Measurements from ENCODE around the gene SMIM13.
"Not testable (repeated sequence)": the region's sequence is repeated elsewhere in the genome, so short reads cannot be mapped to it uniquely, and the experiment has no call there.

The SMIM13 gene

DNA sequence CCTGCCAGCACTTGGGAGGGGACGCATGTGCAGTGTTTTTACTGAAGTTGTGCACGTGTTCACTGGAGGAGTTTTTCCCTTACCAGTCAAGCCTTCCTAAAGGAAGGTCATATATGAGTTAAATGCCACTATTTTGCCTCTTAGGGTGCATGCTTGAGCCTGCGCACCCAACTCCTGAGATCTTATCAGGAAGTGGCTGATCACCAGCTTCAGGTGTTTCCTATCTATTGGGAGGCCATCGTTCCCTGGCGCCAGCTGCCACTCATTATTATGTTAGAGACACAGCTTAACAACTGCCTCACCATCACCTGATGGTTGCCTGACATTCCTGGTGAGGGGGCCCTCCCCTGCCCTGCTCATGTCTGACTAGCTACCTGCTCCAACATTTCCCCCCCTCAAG, 9.4 kb downstream of the SMIM13 start:
- Histone ChIP-seq H3K4me1 (peaks cover 0 to 9% (median 0%) of the 10 kb centered on the region in 10 experiments; a peak in 4 of 20 replicates), H3K27me3 (no peaks in the 10 kb centered on the region), H3K9me3 (replicated peaks in 1 of 11) (peaks cover 55 to 92% (median 85%) of the 10 kb centered on the region in 11 experiments), H3K4me3 (no peak overlapping the region), H3K9ac (no peak overlapping the region), H3K4me2 (peak overlapping the region in 4 of 11 experiments; percentile 8 to 21 (median 15); a peak in 5 of 22 replicates), H4K20me1 (peaks cover 0 to 58% (median 10%) of the 10 kb centered on the region in 11 experiments; a peak in 11 of 22 replicates), H3K27ac (no peak overlapping the region), H3K36me3 (peaks cover 50 to 92% (median 80%) of the 10 kb centered on the region in 11 experiments)
- no peak for TF ChIP-seq Cebpa-rat (IDR thresholded peaks at IDR 0.05)

DNA sequence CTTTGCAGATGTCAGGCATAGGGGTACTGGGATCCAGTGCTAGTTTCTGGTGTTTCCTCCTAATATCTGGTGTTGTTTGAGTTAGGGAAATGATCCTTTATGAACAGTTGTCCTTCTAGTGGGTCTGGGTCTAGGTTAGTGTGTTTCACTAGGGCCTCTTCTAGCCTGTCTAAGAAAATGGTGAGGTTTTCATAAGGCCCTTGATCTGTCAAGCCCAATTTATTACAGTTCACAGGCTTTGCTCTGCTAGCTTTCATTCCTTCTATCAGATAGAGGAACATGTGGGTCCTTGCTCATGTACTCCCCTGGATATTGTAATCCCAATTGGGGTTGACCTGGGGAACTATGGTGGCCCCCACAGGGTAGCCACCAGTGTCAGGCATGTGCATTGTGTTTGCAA, 15.1 kb downstream of the SMIM13 start:
- H3K36me3 ChIP-seq, result peaks cover 14 to 72% (median 39%) of the 10 kb centered on the region in 11 experiments; a peak in 20 of 22 replicates
- H3K4me1 ChIP-seq, result peaks cover 6 to 16% (median 10%) of the 10 kb centered on the region in 10 experiments; a peak in 16 of 20 replicates
- H3K27ac ChIP-seq, result no peak overlapping the region
- no peak for TF ChIP-seq Cebpa-rat (IDR thresholded peaks at IDR 0.05)
- H3K4me3 ChIP-seq, result no peak overlapping the region
- H4K20me1 ChIP-seq, result peaks cover 0 to 84% (median 30%) of the 10 kb centered on the region in 11 experiments; a peak in 14 of 22 replicates
- no peak overlapping the region for H3K4me2 ChIP-seq
- no peak overlapping the region for H3K9ac ChIP-seq
- peaks cover 14 to 85% (median 51%) of the 10 kb centered on the region in 11 experiments for H3K9me3 ChIP-seq (replicated peaks in 1 of 11)
- no peaks in the 10 kb centered on the region for H3K27me3 ChIP-seq

DNA sequence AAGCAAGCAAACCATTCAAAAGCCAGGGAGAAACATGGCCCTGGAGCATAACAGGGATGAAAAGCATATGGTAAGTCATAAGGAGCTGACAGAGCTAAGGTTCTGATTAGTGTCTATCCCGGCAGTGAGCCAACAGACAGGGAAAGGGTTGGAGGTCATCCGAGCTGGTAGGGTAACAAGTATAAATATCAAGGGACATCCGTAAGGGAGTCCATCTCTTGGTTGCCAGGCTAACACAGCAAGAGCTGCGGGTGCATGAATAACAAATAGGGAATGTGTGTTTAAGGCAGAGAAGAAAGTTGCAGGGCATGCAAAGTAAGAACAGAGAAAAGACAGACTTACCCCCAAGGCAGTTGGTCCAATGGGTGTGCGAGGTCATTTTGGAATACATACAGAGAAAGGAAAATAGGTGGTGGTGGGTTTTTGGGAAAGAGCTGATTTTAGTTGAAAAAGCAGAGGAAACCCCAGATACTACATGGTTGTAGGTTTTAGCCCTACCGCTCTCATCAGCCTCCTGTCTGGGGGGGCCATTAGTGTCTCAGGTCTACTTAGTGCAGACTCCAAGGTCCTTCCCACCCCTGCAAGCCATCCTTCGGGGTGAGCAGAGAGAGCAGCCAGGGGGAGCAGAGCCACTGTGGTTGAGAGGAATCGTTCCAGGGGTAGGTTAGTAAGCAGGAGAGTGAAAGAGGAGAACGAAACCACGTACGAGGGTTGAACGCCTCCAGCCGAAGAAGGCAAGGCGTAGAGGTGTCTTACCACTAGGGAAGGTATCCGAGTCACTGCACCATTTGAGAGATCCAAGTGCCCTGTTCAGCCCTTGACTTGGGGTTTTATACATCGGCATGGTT, 17.5 kb downstream of the SMIM13 start, which contains the start of gene ERVFRD-1:
Gene ERVFRD-1, minus strand, starts transcription at position 805 of the 848 bp plus-strand sequence. CDS start 6,415 bp downstream, outside the sequence.
- H3K4me2 ChIP-seq, result peak within 1 kb of the TSS in 8 of 11 experiments; percentile 1 to 38 (median 17); a peak in 8 of 22 replicates
- no peak within 1 kb of the TSS for H3K27ac ChIP-seq
- H3K27me3 ChIP-seq, result no peaks in the 10 kb centered on the region
- peaks cover 7 to 51% (median 29%) of the 10 kb centered on the region in 11 experiments; a peak in 17 of 22 replicates for H3K36me3 ChIP-seq
- H3K4me3 ChIP-seq, result no peak within 1 kb of the TSS
- peaks cover 0 to 61% (median 28%) of the 10 kb centered on the region in 11 experiments; a peak in 19 of 22 replicates for H3K9me3 ChIP-seq (replicated peaks in 1 of 11)
- H4K20me1 ChIP-seq, result peaks cover 0 to 73% (median 25%) of the 10 kb centered on the region in 11 experiments; a peak in 15 of 22 replicates
- no peak for TF ChIP-seq Cebpa-rat (IDR thresholded peaks at IDR 0.05)
- H3K9ac ChIP-seq, result no peak within 1 kb of the TSS
- peaks cover 6 to 25% (median 12%) of the 10 kb centered on the region in 10 experiments; a peak in 17 of 20 replicates for H3K4me1 ChIP-seq

DNA sequence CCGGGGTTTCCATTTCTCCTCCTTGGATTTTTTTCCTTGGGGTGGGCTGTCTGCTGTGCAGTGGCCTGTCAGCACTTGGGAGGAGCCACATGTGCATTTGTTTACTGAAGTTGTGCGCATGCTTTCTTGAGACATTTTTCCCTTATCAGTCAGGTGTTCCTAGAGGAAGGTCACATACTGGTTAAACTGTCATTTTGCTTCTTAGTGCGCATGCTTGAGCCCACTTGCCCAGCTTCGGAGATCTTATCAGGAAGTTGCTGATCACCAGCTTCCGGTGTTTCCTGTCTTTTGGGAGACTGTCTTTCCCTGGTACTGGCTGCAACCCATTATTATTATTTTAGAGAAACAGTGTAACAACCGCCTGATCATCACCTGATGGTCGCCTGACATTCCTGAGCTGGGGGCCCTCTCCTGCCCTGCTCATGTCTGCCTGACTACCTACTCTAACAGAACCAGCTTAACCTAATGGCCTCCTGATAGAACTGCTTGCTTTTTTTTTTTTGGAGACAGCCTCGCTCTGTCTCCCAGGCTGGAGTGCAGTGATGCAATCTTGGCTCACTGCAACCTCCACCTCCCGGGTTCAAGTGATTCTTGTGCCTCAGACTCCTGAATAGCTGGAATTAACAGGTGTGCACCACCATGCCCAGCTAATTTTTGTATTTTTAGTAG, 18.3 kb downstream of the SMIM13 start:
- no peak for TF ChIP-seq Cebpa-rat (IDR thresholded peaks at IDR 0.05)
- Histone ChIP-seq H3K9ac (no peak overlapping the region), H3K36me3 (peaks cover 4 to 46% (median 22%) of the 10 kb centered on the region in 11 experiments; a peak in 16 of 22 replicates), H3K4me2 (peak overlapping the region in 8 of 11 experiments; percentile 1 to 38 (median 17); a peak in 8 of 22 replicates), H3K9me3 (replicated peaks in 1 of 11) (peaks cover 0 to 53% (median 21%) of the 10 kb centered on the region in 11 experiments; a peak in 16 of 22 replicates), H3K4me1 (peaks cover 6 to 28% (median 14%) of the 10 kb centered on the region in 10 experiments; a peak in 17 of 20 replicates), H4K20me1 (peaks cover 0 to 65% (median 25%) of the 10 kb centered on the region in 11 experiments; a peak in 15 of 22 replicates), H3K4me3 (no peak overlapping the region), H3K27me3 (no peaks in the 10 kb centered on the region), H3K27ac (no peak overlapping the region)

DNA sequence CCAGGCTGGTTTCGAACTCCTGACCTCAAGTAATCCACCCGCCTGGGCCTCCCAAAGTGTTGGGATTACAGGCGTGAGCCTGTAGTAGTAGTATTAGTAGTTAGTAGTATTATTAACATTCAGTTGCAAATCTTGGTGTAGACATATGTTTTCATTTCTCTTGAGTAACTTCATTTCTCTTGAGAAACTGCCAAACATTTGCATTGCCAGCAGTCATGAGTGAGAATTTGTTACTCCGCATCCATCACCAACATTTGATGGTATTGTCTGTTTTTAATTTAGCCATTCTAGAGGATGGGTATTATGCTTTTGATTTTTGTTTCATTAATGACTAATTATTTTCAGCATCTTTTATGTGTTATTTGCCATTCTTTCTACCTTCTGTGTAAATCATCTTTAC, 19.4 kb downstream of the SMIM13 start:
- Histone ChIP-seq H3K27me3 (no peaks in the 10 kb centered on the region), H3K4me3 (no peak overlapping the region), H3K9me3 (replicated peaks in 1 of 11) (peaks cover 0 to 46% (median 16%) of the 10 kb centered on the region in 11 experiments; a peak in 15 of 22 replicates), H4K20me1 (peaks cover 0 to 55% (median 22%) of the 10 kb centered on the region in 11 experiments; a peak in 14 of 22 replicates), H3K9ac (no peak overlapping the region), H3K36me3 (peaks cover 0 to 35% (median 18%) of the 10 kb centered on the region in 11 experiments; a peak in 12 of 22 replicates), H3K4me2 (no peak overlapping the region), H3K27ac (no peak overlapping the region), H3K4me1 (peaks cover 6 to 28% (median 14%) of the 10 kb centered on the region in 10 experiments; a peak in 17 of 20 replicates)
- TF ChIP-seq Cebpa-rat (IDR thresholded peaks at IDR 0.05), result no peak

DNA sequence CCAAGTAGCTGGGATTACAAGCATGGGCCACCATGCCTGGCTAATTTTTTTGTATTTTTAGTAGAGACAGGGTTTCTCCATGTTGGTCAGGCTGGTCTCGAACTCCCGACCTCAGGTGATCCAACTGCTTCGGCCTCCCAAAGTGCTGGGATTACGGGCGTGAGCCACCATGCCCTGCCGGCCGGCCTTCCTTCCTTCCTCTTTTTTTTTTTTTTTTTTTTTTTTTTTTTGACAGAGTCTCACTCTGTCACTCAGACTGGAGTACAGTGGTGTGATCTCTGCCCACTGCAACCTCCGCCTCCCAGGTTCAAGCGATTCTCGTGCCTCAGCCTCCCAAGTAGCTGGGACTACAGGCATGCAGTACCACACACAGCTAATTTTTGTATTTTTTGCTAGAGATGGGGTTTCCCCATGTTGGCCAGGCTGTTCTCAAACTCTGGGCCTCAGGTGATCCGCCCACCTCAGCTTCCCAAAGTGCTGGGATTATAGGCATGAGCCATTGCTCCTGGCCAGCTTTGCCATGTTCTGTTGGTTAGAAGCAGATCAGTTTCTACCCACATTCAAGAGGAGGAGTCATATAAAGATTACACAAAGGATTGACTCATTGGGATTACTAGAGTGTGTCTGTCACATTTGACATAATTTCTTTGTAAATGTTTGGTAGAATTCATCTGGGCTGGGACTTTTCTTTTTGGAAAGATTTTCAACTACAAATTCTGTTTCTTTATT, 22.3 kb downstream of the SMIM13 start:
- Histone ChIP-seq H3K9me3 (replicated peaks in 1 of 11) (peaks cover 0 to 20% (median 13%) of the 10 kb centered on the region in 11 experiments; a peak in 12 of 22 replicates), H4K20me1 (peaks cover 0 to 44% (median 8%) of the 10 kb centered on the region in 11 experiments; a peak in 11 of 22 replicates), H3K36me3 (peaks cover 0 to 21% (median 14%) of the 10 kb centered on the region in 11 experiments; a peak in 11 of 22 replicates), H3K4me1 (peaks cover 6 to 28% (median 14%) of the 10 kb centered on the region in 10 experiments; a peak in 17 of 20 replicates), H3K4me2 (0 out of 22 replicates have a peak overlapping the region, but pooled peaks of 1 of the 11 experiments have one; percentile 9)
- H3K4me3 ChIP-seq, H3K27ac ChIP-seq, H3K9ac ChIP-seq, H3K27me3 ChIP-seq: not testable (repeated sequence)

DNA sequence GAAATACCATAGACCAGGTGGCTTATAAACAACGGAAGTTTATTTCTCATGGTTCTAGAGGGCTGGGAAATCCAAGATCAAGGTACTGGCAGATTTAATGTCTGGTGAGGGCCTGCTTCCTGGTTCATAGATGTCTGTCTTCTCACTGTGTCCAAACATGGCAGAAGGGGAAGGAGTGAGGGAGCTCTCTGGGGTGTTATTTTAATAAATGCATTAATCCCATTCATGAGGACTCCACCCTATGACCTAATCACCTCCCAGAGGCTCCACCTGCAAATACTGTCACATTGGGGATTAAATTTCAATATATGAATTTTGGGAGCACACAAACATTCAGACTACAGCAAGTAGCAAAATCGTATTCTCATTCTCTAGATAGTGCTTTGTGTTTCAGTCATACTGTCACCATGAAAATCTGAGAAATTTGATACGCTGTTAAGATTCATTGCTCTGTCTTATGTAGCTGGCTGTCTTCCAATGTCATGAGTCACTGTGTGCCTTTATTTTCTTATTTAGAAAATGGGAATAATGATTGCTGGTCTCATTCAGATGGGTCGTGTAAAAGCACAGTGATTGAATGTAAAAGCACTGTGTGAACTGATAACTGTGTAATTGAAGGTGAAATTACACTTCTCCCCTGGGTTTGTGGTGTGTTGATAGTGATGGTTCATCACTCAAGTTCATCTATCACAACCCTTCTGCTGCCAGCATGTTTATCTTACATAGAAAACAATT, 26.8 kb downstream of the SMIM13 start:
- no peak overlapping the region for H3K4me2 ChIP-seq
- TF ChIP-seq Cebpa-rat (IDR thresholded peaks at IDR 0.05), result no peak
- no peak overlapping the region for H3K4me3 ChIP-seq

More for the DNA sequence above, 26.8 kb downstream of the SMIM13 start:
- Histone ChIP-seq H3K27me3 (no peaks in the 10 kb centered on the region), H3K36me3 (peaks cover under 1 to 44% (median 16%) of the 10 kb centered on the region in 11 experiments; a peak in 15 of 22 replicates), H3K9ac (no peak overlapping the region), H3K9me3 (replicated peaks in 1 of 11) (peaks cover 0 to 20% (median 13%) of the 10 kb centered on the region in 11 experiments; a peak in 11 of 22 replicates), H3K27ac (no peak overlapping the region), H4K20me1 (peaks cover 0 to 40% (median 12%) of the 10 kb centered on the region in 11 experiments; a peak in 10 of 22 replicates), H3K4me1 (peaks cover 0 to 11% (median 3%) of the 10 kb centered on the region in 10 experiments; a peak in 7 of 20 replicates)
